Hematopoietic multipotent progenitor cell treated with erythropoietin and hydrocortisone succinate and interleukin-3 and kit ligand, for 4 days (in vitro differentiated cells): Measurements from ENCODE around the gene KIAA1217.

Experiments used
- DNase-seq: peaks from one replicate; pipeline ENCODE4 v3.0.0-alpha.2; 2015

Gene KIAA1217

DNA sequence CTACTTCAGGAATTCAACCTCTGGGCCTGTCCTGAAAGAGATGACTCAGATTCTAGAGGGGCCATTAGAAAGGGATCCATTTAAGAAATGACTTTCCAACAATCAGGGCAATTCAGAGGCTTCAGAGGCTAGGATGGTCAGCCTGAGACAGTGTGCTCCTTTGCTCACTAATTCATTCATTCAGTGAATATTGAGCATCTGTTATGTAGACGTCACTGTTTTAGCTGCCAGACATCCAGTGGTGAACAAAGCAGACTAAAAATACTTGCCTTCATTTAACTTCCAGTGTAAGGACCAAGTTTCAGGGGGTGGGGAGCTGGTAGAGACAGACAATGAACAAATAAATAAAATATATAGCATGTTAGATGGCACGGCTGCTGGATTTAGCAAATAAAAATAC is 1.6 kb downstream of the KIAA1217 start:
- DNase-seq, result no peak

GRCh38 chr10:24213266-24213665 is 4.3 kb downstream of the KIAA1217 start:
- DNase-seq, result no peak

DNA sequence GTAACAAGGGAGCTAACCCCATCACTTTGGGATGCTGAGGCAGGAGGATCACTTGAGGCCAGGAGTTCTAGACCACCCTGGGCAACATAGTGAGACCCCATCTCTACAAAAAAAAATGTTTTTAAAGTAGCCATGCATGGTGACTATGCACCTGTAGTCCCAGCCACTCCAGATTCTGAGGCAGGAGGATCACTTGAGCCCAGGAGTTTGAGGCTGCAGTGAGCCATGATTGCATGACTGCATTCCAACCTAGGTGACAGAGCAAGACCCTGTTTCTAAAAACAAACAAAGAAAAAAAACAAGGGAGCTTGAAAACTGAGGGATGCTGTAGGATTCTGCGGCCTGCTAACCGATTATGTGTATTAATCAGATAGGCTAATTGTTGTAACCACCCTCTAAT is 4.9 kb downstream of the KIAA1217 start:
- DNase-seq, result no peak

DNA sequence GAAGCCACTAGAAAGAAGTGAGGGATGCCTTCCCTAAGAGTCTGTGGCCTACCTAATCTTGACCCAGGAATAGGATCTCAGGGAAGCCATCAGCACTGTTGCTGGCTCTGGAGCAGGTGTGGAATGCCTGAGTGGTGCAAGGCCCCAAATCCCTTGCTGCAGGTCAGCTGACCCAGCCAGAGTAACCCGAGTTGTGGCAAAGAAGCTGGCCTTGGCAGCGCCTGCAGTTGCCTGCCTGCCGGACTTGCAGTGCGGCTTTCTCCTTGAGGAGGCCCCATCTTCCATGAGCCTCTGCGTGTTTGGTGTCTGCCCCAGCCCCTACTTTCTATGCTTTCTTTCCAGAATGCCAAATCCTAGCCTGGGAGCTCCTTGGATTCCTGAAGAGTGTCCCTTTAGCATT is 5.8 kb downstream of the KIAA1217 start:
- no peak for DNase-seq

DNA sequence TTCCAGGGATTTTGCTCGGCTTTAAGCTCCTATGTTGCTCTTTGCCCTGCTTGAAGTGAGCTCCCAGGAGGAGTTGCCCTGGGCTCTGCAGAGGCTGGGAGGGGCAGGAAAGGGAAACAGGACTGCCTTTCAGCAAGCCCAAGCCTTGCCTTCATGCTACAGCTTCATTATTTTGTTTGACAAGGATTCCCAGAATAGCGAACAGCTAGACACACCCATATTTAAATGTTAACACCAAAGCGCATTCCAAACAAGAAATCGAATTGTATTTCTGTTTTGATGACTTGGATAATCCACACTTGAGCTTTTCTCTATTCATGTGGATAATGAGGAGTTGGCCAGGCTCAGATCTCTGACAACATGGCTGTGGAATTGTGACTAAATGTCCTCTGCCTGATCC is 6.3 kb downstream of the KIAA1217 start:
- DNase-seq, result no peak

DNA sequence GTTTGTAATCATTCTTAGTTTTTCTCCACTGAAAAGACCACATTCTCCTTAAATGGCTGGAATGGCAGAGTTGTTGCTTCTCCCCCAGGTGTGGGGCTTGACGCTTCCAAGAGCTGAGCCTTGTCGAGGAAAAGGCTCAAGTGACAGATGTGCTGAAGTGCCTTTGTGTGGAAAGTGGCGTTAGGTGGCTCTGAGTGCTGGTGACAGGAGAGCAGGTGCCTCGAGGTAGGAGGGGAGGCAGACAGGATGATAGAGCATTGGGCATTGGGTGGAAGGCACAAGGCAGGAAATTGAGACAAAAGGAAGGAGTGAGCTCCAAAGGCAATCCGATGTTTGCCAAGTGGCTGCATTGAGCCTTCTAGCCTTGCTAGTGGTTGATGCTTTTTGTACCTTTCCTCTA is 6.7 kb downstream of the KIAA1217 start:
- no peak for DNase-seq

DNA sequence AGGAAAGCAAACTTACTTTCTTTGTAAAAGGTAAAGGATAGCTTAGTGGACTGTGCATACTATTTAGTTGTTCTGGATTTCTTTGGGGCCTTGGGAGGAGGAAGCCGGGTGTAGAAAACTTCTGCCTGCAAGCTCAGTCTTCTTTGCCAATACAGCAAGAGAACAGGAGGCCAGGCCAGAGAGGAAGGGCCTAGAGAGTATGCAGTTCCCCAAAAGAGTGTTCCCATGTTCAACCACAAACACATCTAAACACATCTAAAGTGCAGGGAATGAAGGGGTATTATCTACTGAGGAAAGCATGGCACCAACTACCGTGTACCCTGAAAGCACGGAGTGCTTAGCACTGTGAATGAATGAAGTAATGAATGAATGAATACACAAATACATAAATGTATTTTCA is 11.0 kb downstream of the KIAA1217 start:
- DNase-seq, result no peak

DNA sequence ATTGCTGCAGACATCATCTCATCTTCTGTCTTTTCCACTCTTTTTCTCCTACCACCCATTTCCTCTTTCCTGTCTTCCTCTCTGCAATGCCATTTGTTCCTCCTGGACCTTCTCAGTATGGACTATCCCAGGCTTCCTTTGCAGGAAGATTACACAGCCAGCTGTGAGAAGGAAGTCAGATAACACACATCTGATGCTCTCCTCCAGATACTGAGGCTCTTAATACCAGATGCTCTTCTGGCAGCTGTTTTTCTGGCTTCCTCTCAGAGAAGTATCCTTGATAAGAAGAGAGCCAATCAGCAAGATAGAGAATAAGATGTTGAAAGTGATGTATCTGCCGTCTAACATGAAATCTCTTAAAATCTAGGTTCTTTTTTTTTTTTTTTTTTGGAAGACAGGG is 14.4 kb downstream of the KIAA1217 start:
- DNase-seq, result no peak

DNA sequence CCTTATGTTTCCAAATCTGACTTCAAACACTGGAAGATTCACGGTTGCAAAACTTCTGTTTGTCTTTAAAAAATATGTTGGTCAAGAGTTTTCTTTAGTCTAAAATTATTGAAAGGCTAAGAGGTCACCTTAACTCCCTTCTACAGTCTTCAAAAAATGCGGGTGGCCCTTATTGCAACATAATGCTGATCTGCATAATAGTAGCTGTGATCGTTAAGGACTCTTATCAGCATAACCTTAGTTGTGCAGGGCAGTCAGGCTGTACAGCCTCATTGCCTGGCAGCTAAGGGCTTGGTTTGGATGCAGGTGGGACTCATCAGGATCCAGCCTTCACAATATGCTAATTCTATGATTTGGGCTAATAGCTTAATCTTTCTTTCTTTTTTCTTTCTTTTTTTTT is 15.0 kb downstream of the KIAA1217 start:
- DNase-seq, result no peak

DNA sequence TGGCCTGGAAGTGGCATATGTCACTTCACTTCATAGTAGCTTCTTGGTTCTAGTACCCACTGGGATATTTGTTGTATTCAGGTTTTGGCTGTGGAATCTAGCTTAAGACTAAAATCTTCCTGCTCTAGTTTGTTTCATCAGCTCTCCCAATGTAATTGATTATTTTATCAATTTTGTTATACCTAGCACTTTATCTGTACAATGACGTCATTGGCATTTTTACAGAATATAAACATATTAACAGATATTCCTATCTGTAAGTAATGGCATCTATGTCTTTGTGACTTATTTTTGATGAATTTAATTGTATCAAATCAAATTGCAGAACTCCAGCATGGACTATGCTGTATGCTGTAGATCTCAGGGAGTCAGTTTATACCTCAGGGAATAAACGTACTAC is 19.7 kb downstream of the KIAA1217 start:
- DNase-seq, result no peak

GRCh38 chr10:24229909-24230308 is 21.0 kb downstream of the KIAA1217 start:
- DNase-seq, result no peak

GRCh38 chr10:24231200-24231599 is 22.3 kb downstream of the KIAA1217 start:
- DNase-seq, result no peak

DNA sequence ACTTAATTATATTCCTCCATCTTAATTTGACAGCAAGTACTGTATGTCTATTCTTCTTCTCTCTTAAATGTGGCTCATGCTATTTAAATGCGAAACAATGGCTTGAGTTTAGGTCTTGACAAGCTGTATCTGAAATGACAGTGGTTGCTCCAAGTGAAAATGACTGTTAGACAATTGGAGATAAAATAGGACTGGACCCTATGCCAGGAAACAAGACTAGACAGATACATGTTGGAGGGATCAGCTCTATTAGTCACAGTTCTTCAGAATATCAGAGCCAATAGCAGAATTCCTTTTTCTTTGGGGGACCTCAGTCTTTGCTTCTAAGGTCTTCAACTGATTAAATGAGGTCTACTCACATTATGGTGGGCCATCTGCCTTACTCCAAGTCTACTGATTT is 25.8 kb downstream of the KIAA1217 start:
- DNase-seq, result no peak

DNA sequence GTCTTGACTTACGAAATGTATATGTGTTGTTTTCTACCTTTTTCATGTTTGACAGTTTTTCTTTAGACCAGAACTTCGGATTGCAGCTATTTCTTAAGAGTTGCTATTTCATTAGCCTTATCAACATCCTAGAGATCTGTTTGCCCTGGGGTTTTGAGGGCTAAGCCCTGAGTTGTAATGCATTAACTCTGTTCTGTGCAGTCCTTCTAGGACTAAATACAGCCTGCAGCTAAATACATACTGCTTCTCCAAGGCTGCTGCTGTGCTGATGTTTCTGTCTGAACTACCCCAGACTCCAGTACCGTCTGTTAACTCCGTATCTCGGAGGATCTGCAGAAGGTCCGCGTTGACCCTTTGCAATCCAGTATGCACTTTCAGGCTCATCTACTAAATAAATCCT is 26.5 kb downstream of the KIAA1217 start:
- no peak for DNase-seq

DNA sequence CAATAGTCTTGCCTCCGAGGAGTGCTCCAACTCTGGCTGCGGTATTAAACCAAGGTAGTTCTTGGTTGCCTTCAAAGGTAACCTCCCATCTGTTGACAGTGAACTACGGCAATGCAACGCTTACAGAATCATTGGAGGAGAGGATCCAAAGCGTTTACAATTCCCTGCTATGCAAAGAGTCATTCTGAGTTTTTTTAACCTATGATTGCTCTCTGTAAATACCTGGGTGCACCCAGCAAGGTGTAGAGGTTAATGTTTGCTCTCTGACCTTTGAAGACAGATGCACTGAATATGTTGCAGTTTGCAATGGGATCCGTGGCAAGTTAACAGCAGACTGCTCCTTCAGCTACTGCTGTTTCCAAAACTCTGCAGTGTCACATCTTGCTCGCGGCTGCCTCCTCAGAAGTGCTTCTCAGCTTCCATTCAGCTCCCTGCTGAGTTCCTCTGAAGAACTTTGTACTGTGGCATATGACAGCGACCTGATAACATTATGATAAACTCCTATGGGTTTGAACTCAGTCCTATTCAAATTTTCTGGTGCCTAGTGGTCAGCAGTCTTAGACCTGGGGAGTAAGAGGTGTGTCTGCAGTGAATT is 29.0 kb downstream of the KIAA1217 start:
- no peak for DNase-seq

DNA sequence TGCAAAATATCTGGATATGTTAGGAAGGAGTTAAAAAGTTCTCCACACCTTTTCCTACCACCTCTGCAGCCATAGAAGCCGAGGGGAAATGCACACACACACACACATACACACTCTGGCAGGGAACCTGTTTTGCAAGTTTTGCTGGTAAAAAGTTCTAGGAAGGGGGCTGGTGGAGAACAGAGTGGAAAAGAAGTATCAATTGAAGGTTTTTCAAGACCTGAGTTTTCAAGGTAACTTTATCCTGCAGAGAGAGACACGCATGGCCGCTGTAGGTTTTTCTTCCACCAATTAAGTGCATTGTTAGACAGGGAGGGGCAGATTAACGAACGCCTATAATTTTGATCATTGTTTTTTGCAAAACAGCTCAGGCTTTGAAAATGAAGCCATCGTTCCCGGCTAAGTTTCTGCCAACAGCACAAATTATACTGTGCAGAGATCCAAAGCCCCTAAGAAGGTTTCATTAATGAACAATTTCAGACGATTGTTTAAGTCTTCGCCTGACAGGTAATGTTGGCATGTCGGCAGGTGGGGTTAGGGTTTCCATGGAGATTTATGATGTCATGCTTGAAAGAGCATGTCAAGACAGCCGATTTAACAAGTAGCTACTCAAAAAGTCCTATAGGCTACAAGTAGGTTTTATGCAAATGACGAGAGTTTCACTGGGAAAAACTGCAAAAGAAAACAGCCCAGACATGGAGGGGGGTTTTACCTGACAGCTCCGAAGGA is 29.7 kb downstream of the KIAA1217 start:
- no peak for DNase-seq

- no peak for DNase-seq
Observed at GRCh38 chr10:24239289-24240040, 30.5 kb downstream of the KIAA1217 start.

- no peak for DNase-seq
Observed at GRCh38 chr10:24240041-24240751, 31.3 kb downstream of the KIAA1217 start.

GRCh38 chr10:24241536-24242040 is 32.6 kb downstream of the KIAA1217 start:
- no peak for DNase-seq

DNA sequence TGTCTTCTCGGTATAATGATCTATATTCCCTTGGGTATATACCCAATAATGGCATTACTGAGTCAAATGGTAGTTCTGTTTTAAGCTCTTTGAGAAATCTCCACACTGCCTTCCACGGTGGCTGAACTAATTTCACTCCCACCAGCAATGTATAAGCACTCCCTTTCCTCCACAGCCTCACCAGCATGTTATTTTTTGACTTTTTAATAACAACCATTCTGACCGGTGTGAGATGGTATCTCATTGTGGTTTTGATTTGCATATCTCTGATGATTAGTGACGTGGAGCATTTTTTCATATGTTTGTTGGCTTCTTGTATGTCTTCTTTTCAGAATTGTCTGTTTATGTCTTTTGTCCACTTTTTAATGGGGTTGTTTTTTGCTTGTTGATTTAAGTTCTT is 33.6 kb downstream of the KIAA1217 start:
- no peak for DNase-seq

- no peak for DNase-seq
Observed at GRCh38 chr10:24246365-24246764, 37.4 kb downstream of the KIAA1217 start.

GRCh38 chr10:24247841-24248240 is 38.9 kb downstream of the KIAA1217 start:
- no peak for DNase-seq

DNA sequence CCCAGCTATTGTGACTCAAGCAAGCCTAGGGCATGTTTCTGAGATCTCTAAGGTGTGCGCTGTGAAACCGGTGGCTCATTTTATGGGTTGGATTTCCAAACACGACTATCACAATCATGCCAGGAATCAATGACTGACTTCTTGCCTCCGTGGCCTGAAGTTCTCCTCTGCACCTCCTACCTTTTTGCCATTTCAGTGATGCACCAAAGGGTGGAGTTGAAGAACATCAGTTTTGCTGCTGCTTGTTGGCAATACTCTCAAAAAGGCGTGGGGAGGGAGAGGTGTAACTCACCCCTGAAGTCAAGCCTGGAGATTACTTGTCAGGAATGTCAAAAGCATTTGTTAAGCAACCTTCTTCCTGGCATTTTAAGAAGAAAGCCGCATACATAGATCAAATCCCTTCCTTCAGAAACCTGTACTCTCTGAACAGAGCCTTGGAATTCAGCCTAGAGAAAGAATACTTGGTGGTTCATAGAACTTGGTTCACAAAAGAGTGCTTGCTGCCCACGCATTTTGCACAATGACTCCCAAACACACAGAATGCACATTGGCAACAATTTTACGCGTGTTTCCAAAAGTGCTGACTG is 41.0 kb downstream of the KIAA1217 start:
- DNase-seq, result no peak
